Measurements from ENCODE around the gene LTBR.

The LTBR gene

DNA sequence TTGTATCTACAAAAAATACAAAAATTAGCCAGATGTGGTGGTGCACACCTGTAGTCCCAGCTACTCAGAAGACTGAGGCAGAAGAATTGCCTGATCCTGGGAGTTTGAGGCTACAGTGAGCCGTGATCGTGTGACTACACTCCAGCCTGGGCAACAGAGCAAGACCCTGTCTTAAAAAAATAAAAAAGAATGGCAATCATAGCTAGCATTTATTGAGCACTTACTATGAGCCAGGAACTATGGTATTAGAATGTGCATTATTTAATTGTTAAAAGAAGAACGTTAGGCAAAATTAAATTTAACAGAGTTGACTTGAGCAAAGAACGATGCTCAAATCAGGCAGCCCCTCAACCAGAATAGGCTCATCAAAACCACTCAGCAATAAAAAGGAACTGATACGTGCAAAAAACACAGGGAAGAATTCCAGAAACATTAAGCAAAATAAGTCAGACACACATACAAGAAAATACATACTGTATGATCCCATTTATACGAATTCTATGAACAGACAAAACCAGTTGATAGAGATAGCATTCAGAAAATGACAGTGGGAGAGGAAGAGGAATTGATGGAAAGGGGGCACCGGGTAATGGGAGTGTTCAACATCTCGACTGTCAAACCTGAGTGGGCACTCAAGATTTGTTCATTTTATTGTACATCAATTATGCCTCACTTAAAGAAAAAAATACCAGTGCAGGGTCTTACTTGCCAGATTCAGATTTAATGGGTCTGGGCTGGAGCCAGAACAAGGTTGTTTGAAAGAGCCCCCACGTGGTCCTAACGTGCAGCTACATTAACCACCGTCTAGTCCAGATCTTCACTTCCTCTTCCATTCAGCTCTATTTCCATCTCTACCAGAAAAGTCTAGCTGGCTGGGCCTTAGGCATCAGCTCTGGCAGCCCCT lies 16.6 kb upstream of the LTBR start:
- H3K4me3 ChIP-seq (ENCODE audit: low read depth, low read length) = no peak overlapping the region
- DNase-seq (ENCODE audit: low read depth) = peak; percentile 87
- TF ChIP-seq POLR2A (IDR thresholded peaks at IDR 0.05; ENCODE audit: extremely low read depth, insufficient read length) = no peak
- peak; percentile 84 for TF ChIP-seq MYC (IDR thresholded peaks at IDR 0.05; ENCODE audit: low read depth, low read length)
- TF ChIP-seq, protein P1, sequence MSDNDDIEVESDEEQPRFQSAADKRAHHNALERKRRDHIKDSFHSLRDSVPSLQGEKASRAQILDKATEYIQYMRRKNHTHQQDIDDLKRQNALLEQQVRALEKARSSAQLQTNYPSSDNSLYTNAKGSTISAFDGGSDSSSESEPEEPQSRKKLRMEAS (IDR thresholded peaks at IDR 0.05; ENCODE audit: low read depth, low read length) = peak; percentile 97
- TF ChIP-seq, protein P2, sequence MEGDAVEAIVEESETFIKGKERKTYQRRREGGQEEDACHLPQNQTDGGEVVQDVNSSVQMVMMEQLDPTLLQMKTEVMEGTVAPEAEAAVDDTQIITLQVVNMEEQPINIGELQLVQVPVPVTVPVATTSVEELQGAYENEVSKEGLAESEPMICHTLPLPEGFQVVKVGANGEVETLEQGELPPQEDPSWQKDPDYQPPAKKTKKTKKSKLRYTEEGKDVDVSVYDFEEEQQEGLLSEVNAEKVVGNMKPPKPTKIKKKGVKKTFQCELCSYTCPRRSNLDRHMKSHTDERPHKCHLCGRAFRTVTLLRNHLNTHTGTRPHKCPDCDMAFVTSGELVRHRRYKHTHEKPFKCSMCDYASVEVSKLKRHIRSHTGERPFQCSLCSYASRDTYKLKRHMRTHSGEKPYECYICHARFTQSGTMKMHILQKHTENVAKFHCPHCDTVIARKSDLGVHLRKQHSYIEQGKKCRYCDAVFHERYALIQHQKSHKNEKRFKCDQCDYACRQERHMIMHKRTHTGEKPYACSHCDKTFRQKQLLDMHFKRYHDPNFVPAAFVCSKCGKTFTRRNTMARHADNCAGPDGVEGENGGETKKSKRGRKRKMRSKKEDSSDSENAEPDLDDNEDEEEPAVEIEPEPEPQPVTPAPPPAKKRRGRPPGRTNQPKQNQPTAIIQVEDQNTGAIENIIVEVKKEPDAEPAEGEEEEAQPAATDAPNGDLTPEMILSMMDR (IDR thresholded peaks at IDR 0.05; ENCODE audit: low read depth, low read length) = peak; percentile 62

DNA sequence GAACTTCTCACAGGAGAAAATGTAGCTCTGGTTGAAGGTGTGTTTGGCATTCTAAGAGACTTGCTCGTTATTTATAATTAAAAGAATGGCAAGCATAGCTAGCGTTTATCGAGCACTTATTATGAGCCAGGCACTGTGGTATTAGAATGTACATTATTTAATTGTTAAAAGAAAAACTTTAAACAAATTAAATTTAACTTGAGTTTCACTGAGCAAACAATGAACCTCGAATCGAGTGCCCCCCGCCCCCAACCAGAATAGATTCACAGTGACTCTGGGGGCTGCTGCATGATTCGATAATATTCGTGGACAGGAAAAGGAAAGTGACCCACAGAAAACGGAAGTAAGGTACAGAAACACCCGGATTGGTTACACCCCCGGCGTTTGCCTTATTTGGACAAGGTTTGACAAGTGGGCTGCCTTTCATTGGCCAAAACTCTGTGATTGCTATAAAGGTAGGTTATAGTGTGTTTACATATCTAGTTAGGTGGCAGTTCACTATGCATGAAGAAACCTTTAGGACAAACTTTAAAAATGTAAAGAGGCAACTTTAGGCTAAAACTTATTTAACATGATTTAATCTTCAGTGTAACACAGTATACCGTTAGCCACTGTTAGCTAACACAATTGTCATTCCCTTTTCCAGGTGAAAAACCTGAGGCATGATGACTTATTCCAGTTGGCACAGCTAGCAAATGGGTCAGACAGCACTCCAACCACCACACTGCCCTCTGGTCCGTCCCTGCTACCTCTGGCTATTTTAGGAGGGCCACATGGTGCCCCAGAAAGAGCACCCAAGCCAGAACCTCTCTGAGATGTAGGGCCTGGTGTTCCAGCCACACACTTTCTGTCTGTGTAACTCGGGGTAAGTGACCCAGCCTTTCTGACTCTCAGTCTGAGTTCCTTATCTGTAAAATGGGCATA lies 15.7 kb upstream of the LTBR start:
- DNase-seq (ENCODE audit: low read depth) = peak; percentile 68
- H3K4me3 ChIP-seq (ENCODE audit: low read depth, low read length) = no peak overlapping the region

DNA sequence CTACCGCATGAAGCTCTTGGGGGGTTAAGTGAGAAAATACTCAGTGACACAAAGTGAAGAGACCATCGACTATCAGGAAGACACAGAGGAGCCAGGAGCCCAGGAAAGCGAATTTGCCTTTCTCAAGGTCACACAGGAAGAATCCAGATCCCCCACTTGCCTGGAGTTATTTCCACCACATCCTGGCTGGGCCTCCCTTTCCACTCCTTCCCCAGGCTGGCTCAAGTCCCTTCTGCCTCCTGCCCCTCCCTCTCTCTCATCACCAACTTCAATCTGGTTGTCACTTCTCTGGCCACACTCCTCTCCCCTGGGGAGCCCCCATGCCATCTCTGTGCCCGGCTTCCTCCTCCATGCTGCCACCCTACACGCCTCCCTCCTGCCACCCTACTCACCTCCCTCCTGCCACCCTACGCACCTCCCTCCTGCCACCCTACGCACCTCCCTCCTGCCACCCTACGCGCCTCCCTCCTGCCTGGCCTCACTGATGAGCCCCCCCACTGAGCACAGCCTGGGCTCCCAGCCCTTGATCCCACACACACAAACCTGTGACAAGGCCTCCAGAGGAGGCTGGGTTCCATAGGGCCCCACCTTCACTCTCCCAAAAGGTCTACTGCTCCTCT lies 14.9 kb upstream of the LTBR start:
- TF ChIP-seq POLR2A (IDR thresholded peaks at IDR 0.05; ENCODE audit: extremely low read depth, insufficient read length) (no peak), MYC (IDR thresholded peaks at IDR 0.05; ENCODE audit: low read depth, low read length) (no peak)
- TF ChIP-seq, protein P1 (IDR thresholded peaks at IDR 0.05; ENCODE audit: low read depth, low read length) = no peak
- TF ChIP-seq, protein P2 (IDR thresholded peaks at IDR 0.05; ENCODE audit: low read depth, low read length) = no peak
- no peak for DNase-seq (ENCODE audit: low read depth)
- H3K4me3 ChIP-seq (ENCODE audit: low read depth, low read length) = no peak overlapping the region

More for the DNA sequence above, 15.7 kb upstream of the LTBR start:
- no peak for TF ChIP-seq MYC (IDR thresholded peaks at IDR 0.05; ENCODE audit: low read depth, low read length)
- no peak for TF ChIP-seq POLR2A (IDR thresholded peaks at IDR 0.05; ENCODE audit: extremely low read depth, insufficient read length)
- TF ChIP-seq, protein P2 (IDR thresholded peaks at IDR 0.05; ENCODE audit: low read depth, low read length) = no peak
- TF ChIP-seq, protein P1 (IDR thresholded peaks at IDR 0.05; ENCODE audit: low read depth, low read length) = no peak

DNA sequence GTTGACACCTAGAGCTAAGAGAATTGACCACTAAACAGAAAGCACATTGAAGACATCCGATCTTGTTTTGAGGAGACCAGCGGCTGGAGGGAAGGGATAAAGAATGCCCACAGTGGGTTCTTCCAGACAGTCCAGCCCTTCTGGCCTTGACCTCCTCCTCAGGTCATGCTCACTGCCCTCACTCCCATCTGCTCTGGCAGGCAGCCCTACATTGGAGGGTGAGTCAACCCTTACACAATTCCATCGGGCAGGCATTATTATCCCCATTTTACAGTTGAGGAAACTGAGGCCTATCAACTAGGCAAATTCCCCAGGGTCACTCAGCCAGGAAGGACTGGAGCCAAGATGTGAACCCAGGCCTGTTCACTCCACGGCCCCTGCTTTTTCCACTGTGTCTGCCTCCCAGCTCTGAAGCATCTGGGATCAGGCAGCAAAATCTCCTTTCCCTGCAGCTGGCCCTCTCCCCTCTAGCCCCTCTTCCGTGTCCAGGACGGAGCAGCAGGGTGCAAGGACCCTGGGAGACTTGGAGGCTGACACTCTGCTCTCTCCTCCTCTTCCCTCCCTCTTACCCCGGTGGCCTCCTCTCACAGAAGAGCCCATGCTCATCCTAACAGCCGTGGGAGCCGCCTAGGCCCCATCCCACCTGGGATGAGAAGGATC lies 13.9 kb upstream of the LTBR start:
- TF ChIP-seq, protein P2 (IDR thresholded peaks at IDR 0.05; ENCODE audit: low read depth, low read length) = no peak
- TF ChIP-seq MYC (IDR thresholded peaks at IDR 0.05; ENCODE audit: low read depth, low read length) = no peak
- no peak for TF ChIP-seq POLR2A (IDR thresholded peaks at IDR 0.05; ENCODE audit: extremely low read depth, insufficient read length)
- TF ChIP-seq, protein P1 (IDR thresholded peaks at IDR 0.05; ENCODE audit: low read depth, low read length) = no peak
- DNase-seq (ENCODE audit: low read depth) = no peak
- H3K4me3 ChIP-seq (ENCODE audit: low read depth, low read length) = no peak overlapping the region

DNA sequence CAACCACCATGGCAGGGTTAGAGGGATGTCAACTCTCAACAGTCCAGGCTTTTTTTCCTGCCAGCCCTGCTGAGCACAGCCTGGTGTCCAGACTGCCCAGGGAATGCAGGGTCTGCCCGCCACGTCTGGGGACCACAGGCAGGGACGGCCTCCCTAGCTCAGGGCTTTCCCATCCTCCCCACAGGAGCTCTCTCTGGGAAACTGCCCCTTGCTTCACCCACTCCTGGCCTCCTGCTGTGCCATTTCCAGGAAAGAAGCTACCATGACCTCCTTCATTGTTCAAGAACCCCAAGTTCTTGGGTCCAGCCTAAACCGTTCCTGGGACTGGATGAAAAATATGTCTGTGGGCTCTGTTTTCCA lies 13.4 kb upstream of the LTBR start:
- DNase-seq (ENCODE audit: low read depth) = no peak
- no peak overlapping the region for H3K4me3 ChIP-seq (ENCODE audit: low read depth, low read length)
- TF ChIP-seq MYC (IDR thresholded peaks at IDR 0.05; ENCODE audit: low read depth, low read length) (no peak), POLR2A (IDR thresholded peaks at IDR 0.05; ENCODE audit: extremely low read depth, insufficient read length) (no peak)
- TF ChIP-seq, protein P2 (IDR thresholded peaks at IDR 0.05; ENCODE audit: low read depth, low read length) = no peak
- TF ChIP-seq, protein P1 (IDR thresholded peaks at IDR 0.05; ENCODE audit: low read depth, low read length) = no peak
